Inferior parietal cortex (tissue), 1 donor: ENCODE results near the gene PRG2.
"Not testable (repeated sequence)": the region's sequence is repeated elsewhere in the genome, so short reads cannot be mapped to it uniquely, and the experiment has no call there.

Source experiments
- DNase-seq: peaks from one replicate; pipeline ENCODE4 v3.0.0-alpha.2; 2016; ENCODE audit errors: extremely low spot score

Gene PRG2

DNA sequence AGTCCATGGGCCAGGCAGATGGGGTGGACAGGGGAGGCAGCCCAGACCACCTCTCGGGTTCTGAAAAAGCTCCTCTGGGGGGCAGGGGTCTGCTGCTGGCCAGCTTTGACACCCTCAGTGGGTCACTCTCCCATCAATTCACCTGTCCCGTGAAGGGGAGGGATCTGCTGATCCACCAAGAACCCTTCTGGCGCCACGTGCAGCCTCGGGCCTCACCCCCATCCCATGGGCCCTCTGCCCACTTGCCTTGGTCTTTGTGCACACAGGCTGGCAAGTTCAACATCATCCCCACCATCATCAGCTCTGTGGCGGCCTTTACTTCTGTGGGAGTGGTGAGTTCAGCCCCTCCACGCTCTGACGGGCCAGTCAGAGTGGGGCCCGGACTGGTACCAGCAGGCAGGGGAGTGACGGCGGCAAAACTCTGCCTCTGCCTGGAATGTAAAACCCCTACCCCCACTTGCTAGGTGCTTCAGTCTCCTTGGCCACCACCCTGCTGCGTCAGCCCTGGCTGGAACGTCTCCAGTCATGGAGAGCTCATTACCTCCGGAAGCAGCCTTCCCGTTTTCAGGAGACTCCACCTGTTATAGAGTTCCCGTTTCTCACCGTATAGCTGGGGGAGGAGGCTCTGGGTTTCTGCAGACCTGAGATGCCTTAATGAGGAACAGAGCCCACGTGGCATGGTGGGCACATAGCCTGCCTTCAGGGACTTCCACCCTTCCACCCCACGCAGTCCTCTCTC is 22.2 kb downstream of the PRG2 start:
- no peak for DNase-seq

DNA sequence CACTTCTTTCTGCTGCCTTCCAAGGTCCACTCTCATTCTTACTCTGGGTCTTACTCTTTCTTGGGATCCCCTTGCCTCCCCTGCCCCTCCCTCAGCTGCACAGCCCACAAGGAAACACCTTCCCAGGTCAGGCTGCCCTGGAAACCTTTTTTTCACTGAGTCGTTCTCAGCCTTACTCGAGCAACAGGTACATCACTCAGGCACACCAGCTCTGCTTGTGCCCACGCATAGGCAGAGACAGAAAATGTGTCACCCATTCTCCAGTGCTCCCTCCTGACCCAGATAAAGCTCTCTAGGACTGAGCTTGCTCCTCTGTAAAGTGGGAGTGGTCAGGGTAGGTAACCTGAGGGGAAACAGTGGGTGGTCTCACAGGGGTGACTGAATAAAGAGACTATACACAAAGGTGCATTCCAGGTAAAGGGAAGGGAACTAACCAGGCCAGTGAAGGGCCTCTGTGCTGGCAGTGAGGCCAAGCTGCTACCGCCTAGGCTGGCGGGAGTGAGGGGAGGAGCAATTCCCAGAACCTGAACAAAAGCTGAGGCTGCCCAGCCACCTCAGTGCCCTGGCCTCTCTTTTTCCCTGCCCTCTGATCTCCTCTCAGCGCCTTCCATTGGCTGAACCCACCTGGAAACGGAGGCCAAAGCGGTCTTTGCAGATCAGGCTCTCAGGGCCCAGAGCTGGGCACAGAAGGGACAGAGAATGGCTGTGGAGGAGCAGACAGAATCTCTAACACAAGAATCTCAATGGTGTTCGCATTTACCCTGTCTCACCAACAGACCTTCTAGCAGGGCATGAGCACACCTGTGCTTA is 25.4 kb downstream of the PRG2 start:
- DNase-seq, result no peak

DNA sequence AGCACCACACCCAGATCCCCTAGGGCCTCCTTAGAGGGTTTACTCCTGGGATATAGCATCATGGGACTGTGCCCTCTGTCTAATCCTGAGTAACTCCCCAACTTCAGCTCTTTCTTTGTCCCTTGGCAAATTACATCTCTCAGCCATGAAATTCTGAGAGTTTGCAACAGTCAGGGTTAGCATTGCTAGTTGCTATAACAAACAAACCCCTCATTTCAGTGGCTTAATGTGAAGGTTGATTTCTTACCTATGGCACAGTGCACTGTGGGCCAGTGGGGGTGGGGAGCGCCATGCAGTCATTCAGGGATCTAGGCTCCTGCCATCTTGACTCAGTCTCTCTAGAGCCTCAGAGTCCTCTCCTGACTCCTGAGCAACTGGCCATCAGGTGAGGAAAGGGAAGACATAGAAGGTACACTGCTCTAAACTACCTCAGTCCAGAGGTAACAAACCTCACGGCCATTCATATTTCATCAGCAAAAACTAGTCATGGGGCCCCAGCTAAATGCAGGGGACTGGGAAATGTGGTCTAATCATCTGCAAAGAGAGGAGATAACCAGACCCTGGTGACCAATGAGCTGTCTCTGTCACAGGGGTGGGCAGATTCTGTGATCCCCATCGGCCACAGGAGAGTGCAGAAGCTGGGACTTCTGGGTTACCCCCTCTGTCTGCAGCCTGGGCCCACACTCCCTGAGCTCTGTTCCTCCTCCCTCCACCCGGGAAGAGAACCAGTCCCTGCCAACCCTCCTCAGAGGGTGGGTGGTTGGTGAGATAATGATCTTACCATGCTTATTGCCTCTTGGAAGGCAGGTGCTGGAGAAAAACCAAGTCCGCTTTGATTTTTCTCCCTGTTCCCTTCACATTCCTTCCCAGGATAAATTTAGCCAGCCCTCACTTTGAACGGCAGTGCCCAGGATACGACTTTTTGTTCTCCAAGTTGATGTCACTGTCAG is 27.0 kb downstream of the PRG2 start:
- DNase-seq, result peak; percentile 47

DNA sequence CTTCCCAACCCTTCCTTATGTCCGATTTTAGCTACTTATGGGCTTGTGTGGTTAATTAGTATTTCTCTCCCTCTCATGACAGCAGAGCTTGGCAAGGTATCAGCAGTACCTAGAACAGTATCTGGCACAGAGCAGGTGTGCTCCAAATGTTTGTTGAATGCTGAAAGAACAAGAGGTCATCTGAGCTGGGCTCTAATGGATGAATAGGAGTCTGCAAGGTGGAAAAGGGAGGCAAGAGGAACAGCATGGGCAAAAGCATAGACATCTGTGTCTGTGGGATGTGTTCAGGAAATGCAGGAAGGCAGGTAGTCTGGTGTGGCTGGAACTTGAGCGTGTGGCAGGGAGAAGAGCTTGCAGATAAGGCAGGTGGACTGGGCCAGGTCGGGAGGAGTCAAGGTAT is 28.5 kb downstream of the PRG2 start:
- no peak for DNase-seq

DNA sequence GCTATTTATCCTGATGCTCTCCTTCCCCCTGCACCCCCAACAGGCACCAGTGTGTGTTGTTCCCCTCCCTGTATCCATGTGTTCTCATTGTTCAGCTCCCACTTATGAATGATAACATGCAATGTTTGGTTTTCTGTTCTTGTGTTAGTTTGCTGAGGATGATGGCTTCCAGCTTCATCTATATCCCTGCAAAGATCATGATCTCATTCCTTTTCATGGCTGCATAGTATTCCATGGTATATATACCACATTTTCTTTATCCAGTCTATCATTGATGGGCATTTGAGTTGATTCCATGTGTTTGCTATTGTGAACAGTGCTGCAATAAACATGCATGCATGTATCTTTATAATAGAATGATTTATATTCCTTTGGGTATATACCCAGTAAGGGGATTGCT is 29.0 kb downstream of the PRG2 start:
- DNase-seq, result not testable (repeated sequence)

DNA sequence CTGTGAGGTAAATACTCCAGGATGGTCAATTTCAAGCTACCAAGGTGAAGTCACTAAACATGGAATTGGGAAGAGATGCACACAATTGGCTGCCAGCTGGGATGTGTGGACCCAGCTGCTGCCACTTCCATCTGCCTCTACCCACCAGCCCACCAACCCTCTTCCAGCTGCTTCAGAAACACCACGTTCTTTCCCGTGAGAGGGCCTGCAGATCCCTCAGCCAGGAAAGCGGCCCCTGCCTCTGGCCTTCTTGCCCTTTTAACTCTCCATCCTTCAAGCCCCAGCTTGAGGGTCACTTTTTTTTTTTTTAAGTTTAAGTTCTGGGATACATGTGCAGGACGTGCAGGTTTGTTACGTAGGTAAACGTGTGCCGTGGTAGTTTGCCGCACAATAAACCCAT is 29.5 kb downstream of the PRG2 start:
- DNase-seq, result no peak

DNA sequence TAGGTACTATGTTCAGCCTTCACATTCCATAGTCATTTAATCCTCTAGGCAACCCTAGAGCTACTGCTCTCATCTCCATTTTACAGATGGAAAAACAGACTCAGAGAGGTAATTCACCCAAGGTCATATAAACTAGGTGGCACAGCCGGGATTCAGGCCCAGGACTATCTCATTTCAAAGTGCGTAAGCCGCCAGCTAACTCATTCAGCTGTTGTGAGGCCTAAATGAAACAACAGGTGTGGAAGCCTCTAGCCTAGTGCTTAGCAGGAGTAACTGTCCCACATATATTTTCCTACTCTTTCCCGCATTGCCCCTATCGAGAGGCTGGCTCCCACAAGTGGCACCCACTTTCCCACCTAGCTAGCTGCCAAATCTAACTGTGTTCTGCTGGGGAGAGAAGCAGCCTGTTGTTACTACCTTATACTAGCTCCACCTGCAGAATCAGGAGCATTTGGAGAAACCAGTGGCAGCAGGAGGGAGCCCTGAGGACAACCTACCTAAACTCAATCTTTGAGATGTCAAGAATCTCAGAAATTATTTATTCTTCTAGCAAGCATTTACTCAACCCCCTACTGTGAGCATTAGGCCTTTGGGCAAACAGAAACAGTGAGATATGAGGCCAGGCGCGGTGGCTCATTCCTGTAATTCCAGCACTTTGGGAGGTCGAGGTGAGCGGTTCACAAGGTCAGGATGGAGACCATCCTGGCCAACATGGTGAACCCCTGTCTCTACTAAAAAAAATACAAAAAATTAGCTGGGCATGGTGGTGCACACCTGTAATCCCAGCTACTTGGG is 30.4 kb downstream of the PRG2 start:
- no peak for DNase-seq

DNA sequence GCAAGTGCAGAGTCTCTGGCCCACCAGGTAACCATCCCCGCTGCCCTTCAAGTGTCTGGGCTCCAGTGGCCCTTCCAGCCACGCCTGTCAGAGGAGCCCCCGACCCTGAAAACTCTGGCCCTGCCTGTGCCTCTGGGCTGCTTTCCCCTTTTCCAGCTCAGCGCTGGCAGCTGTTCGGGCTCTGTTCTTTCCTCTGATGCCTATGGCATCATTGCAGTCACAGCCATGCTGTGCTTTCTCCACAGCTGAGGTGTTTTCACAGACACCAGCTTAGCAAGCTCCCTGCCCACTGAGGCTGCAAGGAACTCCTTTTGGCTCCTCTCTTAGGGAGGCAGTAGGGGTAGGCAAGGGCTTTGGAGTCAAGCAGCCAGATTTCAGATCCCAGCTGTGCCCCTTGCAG is 31.1 kb downstream of the PRG2 start:
- DNase-seq, result no peak

DNA sequence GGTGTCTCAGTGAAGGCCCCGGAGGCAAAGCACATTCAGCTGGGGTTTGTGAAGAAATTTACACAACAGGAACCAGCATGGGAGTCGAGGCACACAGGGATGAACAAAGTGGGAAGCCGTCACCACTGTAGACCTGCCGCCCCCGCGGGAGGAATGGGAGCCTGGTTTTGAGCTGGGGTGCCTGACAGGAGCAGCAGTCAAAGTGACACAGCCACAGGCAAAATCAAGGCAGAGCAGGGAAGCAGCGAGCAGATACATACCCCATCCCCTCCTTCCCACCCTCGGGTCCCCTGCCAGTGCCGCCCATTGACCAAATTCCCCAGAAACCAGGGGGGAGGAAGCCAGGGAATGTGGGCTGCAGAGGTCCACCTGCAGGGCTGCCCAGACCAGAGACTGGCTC is 31.5 kb downstream of the PRG2 start:
- no peak for DNase-seq

DNA sequence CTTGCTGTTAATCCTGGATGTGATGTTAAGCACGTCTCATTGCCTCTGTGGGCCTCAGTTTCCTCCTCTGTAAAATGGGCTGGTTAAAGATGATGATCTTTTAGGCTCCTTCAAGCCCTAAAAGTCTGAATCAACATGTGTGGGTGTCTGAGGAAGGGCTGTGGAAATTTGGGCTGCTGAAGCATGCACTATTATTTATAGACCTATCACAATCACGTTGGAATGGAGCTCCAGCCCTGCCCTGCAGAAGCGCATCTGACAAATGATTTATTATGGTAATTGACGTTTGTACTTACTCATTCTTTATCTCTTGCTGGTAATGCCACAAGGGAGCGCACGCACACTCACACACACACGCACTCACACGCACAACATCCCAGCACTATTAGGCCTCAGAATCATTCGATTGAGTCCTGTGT is 31.9 kb downstream of the PRG2 start:
- DNase-seq, result no peak

DNA sequence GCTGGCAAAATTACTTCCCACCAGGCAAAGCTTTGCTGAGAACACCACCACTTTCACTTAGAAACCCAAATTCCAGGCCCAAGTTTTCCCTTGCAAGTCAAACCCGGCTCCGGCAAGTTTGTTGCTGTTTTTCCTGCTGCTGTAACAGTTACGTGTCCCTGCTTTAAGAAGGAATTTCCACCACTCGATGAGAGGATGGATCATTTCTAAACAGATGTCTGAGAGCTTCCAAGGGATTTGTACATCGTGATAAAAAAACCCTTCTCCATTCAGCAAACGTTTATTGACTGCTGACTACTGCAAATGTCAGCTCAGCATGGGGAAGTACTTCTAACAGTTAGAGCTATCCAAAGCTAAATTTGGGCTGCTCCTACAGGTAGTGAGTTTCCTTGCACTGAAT is 32.6 kb downstream of the PRG2 start:
- DNase-seq, result no peak

DNA sequence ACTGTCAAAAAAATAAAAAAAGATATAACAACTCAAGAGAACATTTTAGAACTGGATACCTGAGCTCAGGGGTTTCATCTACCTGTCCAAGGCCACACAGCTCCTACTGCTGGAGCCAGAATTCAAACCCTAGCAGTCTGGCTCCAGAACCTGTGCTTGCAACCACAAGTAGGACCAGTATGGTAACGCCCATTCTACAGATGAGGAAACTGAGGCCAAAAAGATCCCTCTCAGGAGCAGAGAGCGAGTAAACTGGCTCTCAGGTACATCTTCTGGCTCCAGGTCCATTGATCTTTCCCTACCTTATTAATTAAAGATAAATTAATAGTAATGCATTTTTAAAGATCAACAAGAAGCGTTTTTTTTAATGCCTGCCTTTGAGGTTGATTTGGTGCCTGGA is 33.1 kb downstream of the PRG2 start:
- DNase-seq, result no peak

DNA sequence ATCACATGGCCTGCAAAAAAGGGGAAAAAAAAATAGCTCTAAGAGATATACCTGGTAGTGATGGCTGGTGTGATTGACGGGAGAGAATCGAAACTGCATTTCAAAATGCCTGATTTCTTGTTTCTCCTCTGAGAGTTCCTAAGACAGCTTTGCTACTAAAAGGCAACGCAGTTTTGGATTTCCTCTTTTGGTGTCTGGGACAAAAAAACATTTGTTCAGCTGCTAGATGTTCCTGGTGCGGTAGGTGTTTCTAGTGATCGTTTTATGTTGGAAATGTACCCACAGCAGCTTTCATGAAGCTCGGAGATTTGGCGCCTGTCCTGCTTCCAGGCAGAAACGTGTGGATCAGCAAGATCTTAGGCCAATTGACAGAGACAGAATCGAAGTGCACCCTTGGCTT is 34.2 kb downstream of the PRG2 start:
- no peak for DNase-seq

DNA sequence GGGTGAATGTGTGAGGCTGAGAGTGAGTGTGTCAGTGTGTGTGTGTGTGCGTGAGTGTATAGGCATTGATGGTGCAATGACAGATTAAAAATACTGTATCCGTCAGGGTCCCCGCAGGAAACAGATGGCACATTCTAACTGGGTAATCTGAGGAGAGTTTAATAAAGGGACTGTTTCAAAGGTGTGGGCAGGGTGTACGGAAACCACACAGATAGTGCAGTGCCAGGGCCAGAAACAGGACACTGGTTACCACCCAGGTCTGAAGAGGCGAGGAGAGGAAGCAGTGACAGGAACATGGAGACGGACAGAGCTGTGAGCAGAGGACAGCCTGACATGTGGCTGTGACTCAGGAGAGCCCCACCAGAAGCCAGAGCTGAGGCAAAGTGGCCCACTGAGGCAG is 35.8 kb downstream of the PRG2 start:
- no peak for DNase-seq

DNA sequence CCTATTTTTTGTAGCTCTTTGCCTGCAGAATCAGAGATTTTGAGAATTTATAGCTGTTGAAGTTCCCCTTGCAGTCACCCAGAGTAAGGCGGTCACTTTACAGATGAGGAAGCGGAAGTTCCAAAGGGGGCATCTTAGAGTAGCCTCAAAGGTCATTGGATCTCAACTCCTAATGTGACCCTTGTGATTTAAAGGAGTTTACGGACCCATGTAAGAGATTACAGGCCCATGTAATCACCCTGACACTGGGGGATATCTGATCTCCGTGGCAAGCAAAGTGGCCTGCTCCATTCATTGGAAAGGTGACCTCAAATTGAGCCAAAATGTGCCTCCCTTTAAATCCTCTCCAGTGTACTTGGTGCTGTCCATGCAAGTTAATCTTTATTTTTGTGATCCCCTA is 36.6 kb downstream of the PRG2 start:
- DNase-seq, result no peak

DNA sequence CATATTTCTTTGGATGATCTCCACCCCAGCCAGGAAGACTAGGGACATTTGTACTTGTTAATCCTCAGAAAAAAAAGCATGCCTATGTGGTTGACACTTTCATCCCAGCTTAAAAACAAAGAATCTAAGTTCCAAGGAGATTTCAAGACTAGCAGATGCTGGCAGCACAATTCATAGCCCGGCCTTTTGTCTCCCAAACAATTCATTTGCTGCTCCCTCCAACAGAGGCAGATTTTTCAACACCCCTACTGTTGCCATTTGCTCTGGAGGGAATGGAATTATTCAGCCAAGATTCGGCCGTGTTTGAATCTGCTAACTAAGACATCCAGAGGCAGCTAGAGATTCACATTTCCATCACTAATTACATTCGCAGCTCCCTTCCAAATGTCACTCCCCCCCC is 37.0 kb downstream of the PRG2 start:
- no peak for DNase-seq

DNA sequence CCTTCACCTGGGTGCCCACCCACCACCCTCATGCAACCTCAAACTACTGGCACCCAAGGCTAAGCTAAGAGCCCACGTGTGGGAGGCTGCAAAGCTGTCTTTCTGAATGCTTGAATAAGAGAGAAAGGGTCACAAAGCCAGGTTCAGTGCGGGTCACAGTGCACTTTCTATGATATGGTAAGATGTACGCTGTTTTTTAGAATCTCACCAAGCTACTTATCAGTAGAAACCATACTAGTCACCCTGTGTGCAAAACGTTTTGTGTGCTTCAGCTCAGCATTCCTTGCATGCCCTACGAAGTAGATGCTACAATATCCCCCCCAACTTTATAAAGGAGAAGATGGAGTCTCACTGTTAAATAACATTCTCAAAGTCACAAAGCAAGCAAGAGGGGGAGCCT is 37.4 kb downstream of the PRG2 start:
- no peak for DNase-seq

DNA sequence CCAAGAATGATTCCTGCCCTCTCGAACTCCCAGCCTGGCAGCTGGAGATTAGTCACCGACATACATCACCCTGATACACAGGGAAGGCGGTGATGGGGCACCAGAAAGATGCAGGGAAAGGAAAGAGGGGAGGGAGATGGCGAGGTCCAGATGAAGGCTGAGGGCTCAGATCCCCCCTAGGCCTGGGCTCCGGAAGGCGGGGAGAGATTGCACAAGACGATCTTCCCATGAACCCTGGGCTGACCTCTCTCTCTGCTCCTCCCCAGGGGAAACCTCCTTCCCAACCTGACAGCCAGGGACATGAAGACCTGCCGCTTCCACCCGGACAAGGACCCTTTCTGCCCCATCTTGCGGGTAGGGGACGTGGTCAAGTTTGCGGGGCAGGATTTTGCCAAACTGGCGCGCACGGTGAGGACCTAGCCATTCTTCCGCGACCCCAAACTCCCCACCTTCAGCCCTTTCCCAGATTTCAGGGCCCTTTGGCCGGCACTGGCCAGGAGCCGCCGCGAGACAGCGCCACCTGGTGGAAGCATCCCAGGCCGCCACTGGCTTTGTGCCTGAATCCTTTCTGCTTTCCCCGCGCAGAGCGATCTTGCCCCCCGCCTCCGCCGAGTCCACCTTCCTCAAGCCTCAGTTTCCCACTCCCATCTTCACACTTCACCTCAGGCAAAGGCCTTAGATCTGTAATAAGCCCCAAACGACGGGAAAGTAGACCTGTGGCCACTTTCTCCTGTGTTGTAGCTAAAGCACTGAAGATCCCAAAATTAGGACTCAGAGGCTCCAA is 40.8 kb downstream of the PRG2 start:
- DNase-seq, result peak; percentile 62

DNA sequence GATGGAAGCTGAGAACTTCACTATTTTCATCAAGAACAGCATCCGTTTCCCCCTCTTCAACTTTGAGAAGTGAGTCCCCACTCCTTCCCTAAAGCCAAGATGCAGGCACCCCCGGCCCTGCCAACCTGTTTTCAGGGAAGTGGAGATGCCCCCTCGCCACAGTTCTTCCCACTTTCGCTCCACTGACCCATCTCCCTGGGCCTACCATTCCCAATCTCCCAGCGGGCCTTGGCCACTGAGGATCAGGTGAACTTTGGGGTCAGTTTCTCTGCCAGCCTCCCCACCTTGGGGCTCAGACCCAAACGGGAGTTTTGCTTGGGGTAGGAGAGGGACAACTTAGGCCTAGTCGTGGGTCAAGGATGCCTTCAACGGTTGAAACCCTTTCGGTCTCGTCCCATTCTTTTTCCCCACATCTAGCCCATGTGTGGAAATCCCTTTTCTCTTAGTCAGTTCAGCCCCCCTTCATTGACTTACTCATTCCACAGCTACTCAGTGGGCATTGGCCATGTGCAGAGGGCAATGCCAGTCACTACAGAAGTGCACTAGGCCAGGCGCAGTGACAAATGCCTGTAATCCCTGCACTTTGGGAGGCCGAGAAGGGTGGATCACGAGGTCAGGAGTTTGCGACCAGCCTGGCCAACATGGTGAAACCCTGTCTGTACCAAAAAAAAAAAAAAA is 41.7 kb downstream of the PRG2 start:
- DNase-seq, result no peak

DNA sequence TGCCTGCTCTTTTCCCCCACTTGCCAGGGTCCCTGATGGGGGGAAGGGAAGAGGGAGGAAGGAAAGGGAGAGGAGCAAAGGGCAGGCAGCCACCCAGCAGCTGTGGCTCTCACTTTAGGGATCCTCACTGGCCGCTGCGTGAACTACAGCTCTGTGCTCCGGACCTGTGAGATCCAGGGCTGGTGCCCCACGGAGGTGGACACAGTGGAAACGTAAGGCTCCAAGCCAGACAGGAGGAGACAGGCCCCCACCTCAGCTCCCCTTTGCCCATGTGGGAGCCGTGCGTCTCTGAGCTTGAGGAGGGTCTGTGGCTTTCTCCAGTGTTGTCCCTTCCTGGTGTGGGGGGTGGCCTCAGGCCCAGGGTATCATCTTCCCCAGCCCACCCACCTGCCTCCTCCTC is 42.4 kb downstream of the PRG2 start:
- no peak for DNase-seq
